Thymus (tissue), 11 donors: ENCODE data around the gene PRKRIP1. TPM values are rescaled to one million over a fixed set of nuclear protein-coding genes. Genes with fewer than 3 reads are reported as not detected.
A peak's percentile ranks its signal among the peaks of the same experiment; 100 is the strongest.
"Not testable (repeated sequence)": the region's sequence is repeated elsewhere in the genome, so short reads cannot be mapped to it uniquely, and the experiment has no call there.

Source experiments
- DNase-seq, 9 donors: peaks; one replicate each; pipeline ENCODE4 v3.0.0-alpha.2; 2013; ENCODE audit warnings: low spot score in 9 of 9, low read depth in 6 of 9, missing footprints in 1 of 9
- H3K27ac ChIP-seq, 2 donors: one replicate each; pipeline ENCODE4 v1.5.1; 2013; ENCODE audit warnings: control low read depth in 1 of 2, low read depth in 1 of 2, low read length in 1 of 2, mild to moderate bottlenecking in 1 of 2, moderate library complexity in 1 of 2
- H3K27me3 ChIP-seq, 2 donors: one replicate each; pipeline ENCODE4 v1.5.1; 2013; ENCODE audit warnings: low read length in 1 of 2; ENCODE audit not compliant: control insufficient read depth in 2 of 2, insufficient read depth in 1 of 2
- H3K36me3 ChIP-seq, 2 donors: one replicate each; pipeline ENCODE4 v1.5.1; 2013; ENCODE audit warnings: low read length in 1 of 2, mild to moderate bottlenecking in 1 of 2, moderate library complexity in 1 of 2; ENCODE audit not compliant: control insufficient read depth in 2 of 2, insufficient read depth in 2 of 2
- H3K4me1 ChIP-seq, 2 donors: one replicate each; pipeline ENCODE4 v1.5.1; 2013; ENCODE audit warnings: low read length in 2 of 2; ENCODE audit not compliant: control insufficient read depth in 2 of 2, insufficient read depth in 2 of 2
- H3K4me3 ChIP-seq, 2 donors: one replicate each; pipeline ENCODE4 v1.5.1; 2013; ENCODE audit warnings: low read length in 2 of 2, control low read depth in 1 of 2, mild to moderate bottlenecking in 1 of 2
- H3K9me3 ChIP-seq, 2 donors: one replicate each; pipeline ENCODE4 v1.5.1; 2013; ENCODE audit warnings: low read length in 1 of 2, mild to moderate bottlenecking in 1 of 2; ENCODE audit not compliant: control insufficient read depth in 2 of 2, insufficient read depth in 1 of 2
- WGBS: extraction: QIAGEN DNeasy Blood & Tissue Kit; methylation state at CpG from one replicate; pipeline ENCODE4 v1.1.7; 2013; 5-methylcytosine and 5-hydroxymethylcytosine counted together
- polyA plus RNA-seq: library from polyadenylated mRNA; stranded (reverse); fragments of 200-250 nt; gene quantifications from one replicate; pipeline ENCODE4 v1.2.3, GENCODE V29; 2013
- total RNA-seq: library from RNA; stranded (reverse); fragments of 120-200 nt; gene quantifications from one replicate; pipeline ENCODE4 v1.2.4, GENCODE V29; 2013
- donor health status: healthy.

PRKRIP1 gene
- total and polyA plus RNA-seq, 2 donors = 19.4 to 54.4 TPM

- H3K36me3 ChIP-seq, H3K27me3 ChIP-seq, H3K27ac ChIP-seq, H3K4me1 ChIP-seq, H3K9me3 ChIP-seq, H3K4me3 ChIP-seq, DNase-seq: not testable (repeated sequence)
- 97% methylated on average over 2 of the region's 2 CpGs for WGBS
Measured at GRCh38 chr7:102372796-102373195, 23.4 kb upstream of the PRKRIP1 start.

- H3K36me3 ChIP-seq = peaks cover 4 to 20% of the 10 kb centered on the region in 2 donors
- H3K27me3 ChIP-seq = no peaks in the 10 kb centered on the region
- H3K27ac ChIP-seq = no peak overlapping the region
- no peaks in the 10 kb centered on the region for H3K4me1 ChIP-seq
- no peaks in the 10 kb centered on the region for H3K9me3 ChIP-seq
- 95% methylated on average over 6 of the region's 6 CpGs for WGBS
- DNase-seq = no peak
- no peak overlapping the region for H3K4me3 ChIP-seq
Measured at GRCh38 chr7:102376964-102377466, 19.1 kb upstream of the PRKRIP1 start.

- peaks cover 4 to 27% of the 10 kb centered on the region in 2 donors for H3K36me3 ChIP-seq
- not testable (repeated sequence) for H3K27me3 ChIP-seq, H3K4me1 ChIP-seq, H3K27ac ChIP-seq, DNase-seq, H3K4me3 ChIP-seq, H3K9me3 ChIP-seq
- WGBS = 95% methylated on average over 8 of the region's 8 CpGs
Measured at GRCh38 chr7:102380837-102381236, 15.3 kb upstream of the PRKRIP1 start.

GRCh38 chr7:102381696-102382425, 14.3 kb upstream of the PRKRIP1 start:
- H3K27me3 ChIP-seq, DNase-seq, H3K9me3 ChIP-seq, H3K27ac ChIP-seq, H3K4me3 ChIP-seq, H3K4me1 ChIP-seq: not testable (repeated sequence)
- H3K36me3 ChIP-seq = peaks cover 6 to 28% of the 10 kb centered on the region in 2 donors
- WGBS = 96% methylated on average over 6 of the region's 7 CpGs

GRCh38 chr7:102387064-102387463, 9.1 kb upstream of the PRKRIP1 start:
- Histone ChIP-seq H3K27ac (no peak overlapping the region), H3K4me1 (no peaks in the 10 kb centered on the region), H3K4me3 (no peak overlapping the region), H3K9me3 (no peaks in the 10 kb centered on the region), H3K36me3 (peaks cover 13 to 23% of the 10 kb centered on the region in 2 donors), H3K27me3 (no peaks in the 10 kb centered on the region)
- 98% methylated on average over 6 of the region's 6 CpGs for WGBS
- no peak for DNase-seq

- Histone ChIP-seq H3K27me3 (no peaks in the 10 kb centered on the region), H3K27ac (no peak overlapping the region), H3K4me3 (no peak overlapping the region), H3K36me3 (peaks cover 16 to 25% of the 10 kb centered on the region in 2 donors), H3K4me1 (no peaks in the 10 kb centered on the region), H3K9me3 (no peaks in the 10 kb centered on the region)
- 97% methylated on average over 3 of the region's 3 CpGs for WGBS
- DNase-seq = no peak
Measured at GRCh38 chr7:102389810-102390209, 6.4 kb upstream of the PRKRIP1 start.

GRCh38 chr7:102390697-102391484, 5.3 kb upstream of the PRKRIP1 start:
- Histone ChIP-seq H3K36me3 (peaks cover 16 to 22% of the 10 kb centered on the region in 2 donors), H3K4me3 (no peak overlapping the region), H3K27ac (no peak overlapping the region), H3K27me3 (no peaks in the 10 kb centered on the region), H3K4me1 (peaks cover 4 to 6% of the 10 kb centered on the region in 2 donors), H3K9me3 (no peaks in the 10 kb centered on the region)
- 84% methylated on average over 12 of the region's 12 CpGs for WGBS
- DNase-seq = peak in 4 of 9 donors; percentile 26 to 66 (median 57)

- Histone ChIP-seq H3K4me3 (no peak overlapping the region), H3K36me3 (peaks cover 14 to 17% of the 10 kb centered on the region in 2 donors), H3K4me1 (peaks cover 9 to 13% of the 10 kb centered on the region in 2 donors), H3K27me3 (no peaks in the 10 kb centered on the region), H3K9me3 (no peaks in the 10 kb centered on the region), H3K27ac (no peak overlapping the region)
- WGBS = 100% methylated on average over 1 of the region's 1 CpG
- DNase-seq = no peak
Measured at GRCh38 chr7:102392330-102392729, 3.8 kb upstream of the PRKRIP1 start.

- WGBS = 97% methylated on average over 9 of the region's 9 CpGs
- H3K4me1 ChIP-seq = peaks cover 9 to 16% of the 10 kb centered on the region in 2 donors
- H3K27me3 ChIP-seq = no peaks in the 10 kb centered on the region
- no peak overlapping the region for H3K4me3 ChIP-seq
- peaks cover 14 to 17% of the 10 kb centered on the region in 2 donors for H3K36me3 ChIP-seq
- H3K9me3 ChIP-seq = no peaks in the 10 kb centered on the region
- no peak overlapping the region for H3K27ac ChIP-seq
- DNase-seq = no peak
Measured at GRCh38 chr7:102393467-102393866, 2.7 kb upstream of the PRKRIP1 start.
